HEK293 (cell line): ENCODE results near the gene PROX1.

Experiments
- EGR2 ChIP-seq: fragments of 450-650 bp; formaldehyde crosslinking; IDR thresholded peaks from 2 replicates; pipeline ENCODE4 v1.5.1; 2016; ENCODE audit warnings: low read depth, missing biosample characterization, missing genetic modification characterization
- GLIS1 ChIP-seq: fragments of 450-650 bp; formaldehyde crosslinking; IDR thresholded peaks from 2 replicates; pipeline ENCODE4 v1.5.1; 2016; ENCODE audit warnings: missing biosample characterization, missing genetic modification characterization
- KLF8 ChIP-seq: fragments of 450-650 bp; formaldehyde crosslinking; IDR thresholded peaks from 2 replicates; pipeline ENCODE4 v1.5.1; 2016; ENCODE audit warnings: missing biosample characterization, missing genetic modification characterization
- SCRT1 ChIP-seq: fragments of 450-650 bp; formaldehyde crosslinking; IDR thresholded peaks from 2 replicates; pipeline ENCODE4 v1.5.1; 2016; ENCODE audit warnings: missing biosample characterization, missing genetic modification characterization, borderline replicate concordance
- SCRT2 ChIP-seq: fragments of 450-650 bp; formaldehyde crosslinking; IDR thresholded peaks from 2 replicates; pipeline ENCODE4 v1.5.1; 2016; ENCODE audit warnings: missing biosample characterization, missing genetic modification characterization
- SETDB1 ChIP-seq: IDR thresholded peaks from one replicate; pipeline ENCODE4 v1.6.1; 2017; ENCODE audit warnings: mild to moderate bottlenecking, low read length, moderate library complexity, mixed read lengths; ENCODE audit not compliant: insufficient read length
- TRIM28 ChIP-seq: IDR thresholded peaks from 2 replicates; pipeline ENCODE4 v1.6.1; 2011; ENCODE audit warnings: low read length, control low read depth, borderline replicate concordance
- YY1 ChIP-seq: fragments of 450-650 bp; formaldehyde crosslinking; IDR thresholded peaks from 2 replicates; pipeline ENCODE4 v1.5.1; 2018; ENCODE audit warnings: missing biosample characterization, missing genetic modification characterization
- ZNF114 ChIP-seq: fragments of 450-650 bp; formaldehyde crosslinking; IDR thresholded peaks from 2 replicates; pipeline ENCODE4 v1.5.0; 2017; ENCODE audit warnings: missing biosample characterization, missing genetic modification characterization
- ZNF140 ChIP-seq: fragments of 450-650 bp; formaldehyde crosslinking; IDR thresholded peaks from 2 replicates; pipeline ENCODE4 v1.5.1; 2016; ENCODE audit warnings: missing biosample characterization, missing genetic modification characterization
- ZNF157 ChIP-seq: fragments of 450-650 bp; formaldehyde crosslinking; IDR thresholded peaks from 2 replicates; pipeline ENCODE4 v1.5.1; 2016; ENCODE audit warnings: missing biosample characterization, missing genetic modification characterization
- ZNF2 ChIP-seq: fragments of 450-650 bp; formaldehyde crosslinking; IDR thresholded peaks from 2 replicates; pipeline ENCODE4 v1.5.1; 2016; ENCODE audit warnings: missing biosample characterization, missing genetic modification characterization
- ZNF221 ChIP-seq: fragments of 450-650 bp; formaldehyde crosslinking; IDR thresholded peaks from 2 replicates; pipeline ENCODE4 v1.5.1; 2017; ENCODE audit warnings: missing biosample characterization, missing genetic modification characterization, borderline replicate concordance
- ZNF24 ChIP-seq: fragments of 450-650 bp; formaldehyde crosslinking; IDR thresholded peaks from 2 replicates; pipeline ENCODE4 v1.5.1; 2016; ENCODE audit warnings: missing biosample characterization, missing genetic modification characterization
- ZNF335 ChIP-seq: fragments of 450-650 bp; formaldehyde crosslinking; conservative IDR thresholded peaks from 2 replicates; pipeline ENCODE4 v1.5.1; 2016; ENCODE audit warnings: missing biosample characterization, missing genetic modification characterization
- ZNF37A ChIP-seq: fragments of 450-650 bp; IDR thresholded peaks from 2 replicates; pipeline ENCODE4 v1.5.1; 2018; ENCODE audit warnings: missing biosample characterization, missing genetic modification characterization
- ZNF654 ChIP-seq: fragments of 450-650 bp; formaldehyde crosslinking; IDR thresholded peaks from 2 replicates; pipeline ENCODE4 v1.5.1; 2016; ENCODE audit warnings: low read depth, missing biosample characterization, missing genetic modification characterization
- ZNF658 ChIP-seq: fragments of 450-650 bp; formaldehyde crosslinking; IDR thresholded peaks from 2 replicates; pipeline ENCODE4; 2016; ENCODE audit warnings: missing biosample characterization, missing genetic modification characterization
- ZNF670 ChIP-seq: fragments of 450-650 bp; formaldehyde crosslinking; IDR thresholded peaks from 2 replicates; pipeline ENCODE4 v1.5.1; 2016; ENCODE audit warnings: missing biosample characterization, missing genetic modification characterization, low read depth
- ZNF791 ChIP-seq: fragments of 450-650 bp; formaldehyde crosslinking; IDR thresholded peaks from 2 replicates; pipeline ENCODE4 v1.5.1; 2016; ENCODE audit warnings: missing biosample characterization, missing genetic modification characterization
- TF ChIP-seq, protein P1 (sequence below): fragments of 450-650 bp; formaldehyde crosslinking; IDR thresholded peaks from 2 replicates; pipeline ENCODE4 v1.5.1; 2016; ENCODE audit warnings: missing biosample characterization, missing genetic modification characterization
- TF ChIP-seq, protein P2 (sequence below): fragments of 450-650 bp; formaldehyde crosslinking; IDR thresholded peaks from 2 replicates; pipeline ENCODE4; 2016; ENCODE audit warnings: missing biosample characterization, missing genetic modification characterization
- TF ChIP-seq, protein P3 (sequence below): fragments of 450-650 bp; formaldehyde crosslinking; IDR thresholded peaks from 2 replicates; pipeline ENCODE4 v1.5.1; 2016; ENCODE audit warnings: missing biosample characterization, missing genetic modification characterization
- TF ChIP-seq, protein P4 (sequence below): fragments of 450-650 bp; formaldehyde crosslinking; IDR thresholded peaks from 2 replicates; pipeline ENCODE4 v1.5.1; 2016; ENCODE audit warnings: missing biosample characterization, missing genetic modification characterization
- TF ChIP-seq, protein P5 (sequence below): fragments of 450-650 bp; formaldehyde crosslinking; IDR thresholded peaks from 2 replicates; pipeline ENCODE4 v1.5.1; 2016; ENCODE audit warnings: missing biosample characterization, missing genetic modification characterization
- TF ChIP-seq, protein P6 (sequence below): fragments of 450-650 bp; formaldehyde crosslinking; IDR thresholded peaks from 2 replicates; pipeline ENCODE4 v1.5.1; 2016; ENCODE audit warnings: missing biosample characterization, missing genetic modification characterization
- TF ChIP-seq, protein P7 (sequence below): fragments of 450-650 bp; formaldehyde crosslinking; IDR thresholded peaks from 2 replicates; pipeline ENCODE4 v1.5.1; 2017; ENCODE audit warnings: missing biosample characterization, missing genetic modification characterization

The PROX1 gene

DNA sequence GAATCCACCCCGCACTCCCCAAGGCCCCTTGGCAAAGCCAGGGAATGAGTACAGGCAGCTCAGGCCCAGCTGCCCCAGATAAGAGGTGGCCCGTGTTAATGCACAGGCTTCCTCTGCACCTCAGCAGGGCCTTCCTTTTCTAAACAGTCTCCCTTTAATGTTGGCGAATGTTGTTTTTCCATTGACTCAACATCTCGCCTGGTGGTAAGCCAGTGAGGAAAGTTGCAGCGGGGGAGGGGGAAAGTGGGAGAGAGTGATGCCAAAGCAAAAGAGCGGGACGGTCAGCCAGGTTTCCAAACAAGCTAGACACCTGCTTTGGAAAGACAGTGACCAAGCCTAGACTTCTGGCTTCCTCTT lies 10.3 kb upstream of the PROX1 start (continued):
- TF ChIP-seq ZNF221 (tag by site-specific recombination) (no peak), ZNF37A (tag by site-specific recombination) (no peak), ZNF24 (no peak), ZNF2 (tag by site-specific recombination) (no peak), ZNF791 (no peak), SCRT2 (tag by site-specific recombination) (no peak), ZNF157 (tag by site-specific recombination) (no peak), SCRT1 (tag by site-specific recombination) (no peak), ZNF658 (tag by site-specific recombination) (no peak), YY1 (tag by site-specific recombination) (no peak), EGR2 (tag by site-specific recombination) (0 out of 2 replicates have a peak, but pooled peaks have one; percentile 4), TRIM28 (peak; percentile 46; the same call in 1 of the 2 replicates), KLF8 (tag by site-specific recombination) (no peak), GLIS1 (tag by site-specific recombination) (peak; percentile 31; the same call in 1 of the 2 replicates), ZNF670 (tag by site-specific recombination) (no peak), ZNF140 (tag by site-specific recombination) (no peak), ZNF114 (no peak), ZNF654 (no peak), ZNF335 (tag by site-specific recombination) (peak; percentile 65; the same call in 1 of the 2 replicates), SETDB1 (no peak)
- TF ChIP-seq, protein P1, sequence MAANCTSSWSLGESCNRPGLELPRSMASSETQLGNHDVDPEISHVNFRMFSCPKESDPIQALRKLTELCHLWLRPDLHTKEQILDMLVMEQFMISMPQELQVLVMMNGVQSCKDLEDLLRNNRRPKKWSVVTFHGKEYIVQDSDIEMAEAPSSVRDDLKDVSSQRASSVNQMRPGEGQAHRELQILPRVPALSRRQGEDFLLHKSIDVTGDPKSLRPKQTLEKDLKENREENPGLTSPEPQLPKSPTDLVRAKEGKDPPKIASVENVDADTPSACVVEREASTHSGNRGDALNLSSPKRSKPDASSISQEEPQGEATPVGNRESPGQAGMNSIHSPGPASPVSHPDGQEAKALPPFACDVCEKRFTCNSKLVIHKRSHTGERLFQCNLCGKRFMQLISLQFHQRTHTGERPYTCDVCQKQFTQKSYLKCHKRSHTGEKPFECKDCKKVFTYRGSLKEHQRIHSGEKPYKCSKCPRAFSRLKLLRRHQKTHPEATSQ: no peak
- TF ChIP-seq, protein P2, sequence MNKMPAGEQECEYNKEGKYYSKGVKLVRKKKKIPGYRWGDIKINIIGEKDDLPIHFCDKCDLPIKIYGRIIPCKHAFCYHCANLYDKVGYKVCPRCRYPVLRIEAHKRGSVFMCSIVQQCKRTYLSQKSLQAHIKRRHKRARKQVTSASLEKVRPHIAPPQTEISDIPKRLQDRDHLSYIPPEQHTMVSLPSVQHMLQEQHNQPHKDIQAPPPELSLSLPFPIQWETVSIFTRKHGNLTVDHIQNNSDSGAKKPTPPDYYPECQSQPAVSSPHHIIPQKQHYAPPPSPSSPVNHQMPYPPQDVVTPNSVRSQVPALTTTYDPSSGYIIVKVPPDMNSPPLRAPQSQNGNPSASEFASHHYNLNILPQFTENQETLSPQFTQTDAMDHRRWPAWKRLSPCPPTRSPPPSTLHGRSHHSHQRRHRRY (tag by site-specific recombination): no peak
- TF ChIP-seq, protein P3, sequence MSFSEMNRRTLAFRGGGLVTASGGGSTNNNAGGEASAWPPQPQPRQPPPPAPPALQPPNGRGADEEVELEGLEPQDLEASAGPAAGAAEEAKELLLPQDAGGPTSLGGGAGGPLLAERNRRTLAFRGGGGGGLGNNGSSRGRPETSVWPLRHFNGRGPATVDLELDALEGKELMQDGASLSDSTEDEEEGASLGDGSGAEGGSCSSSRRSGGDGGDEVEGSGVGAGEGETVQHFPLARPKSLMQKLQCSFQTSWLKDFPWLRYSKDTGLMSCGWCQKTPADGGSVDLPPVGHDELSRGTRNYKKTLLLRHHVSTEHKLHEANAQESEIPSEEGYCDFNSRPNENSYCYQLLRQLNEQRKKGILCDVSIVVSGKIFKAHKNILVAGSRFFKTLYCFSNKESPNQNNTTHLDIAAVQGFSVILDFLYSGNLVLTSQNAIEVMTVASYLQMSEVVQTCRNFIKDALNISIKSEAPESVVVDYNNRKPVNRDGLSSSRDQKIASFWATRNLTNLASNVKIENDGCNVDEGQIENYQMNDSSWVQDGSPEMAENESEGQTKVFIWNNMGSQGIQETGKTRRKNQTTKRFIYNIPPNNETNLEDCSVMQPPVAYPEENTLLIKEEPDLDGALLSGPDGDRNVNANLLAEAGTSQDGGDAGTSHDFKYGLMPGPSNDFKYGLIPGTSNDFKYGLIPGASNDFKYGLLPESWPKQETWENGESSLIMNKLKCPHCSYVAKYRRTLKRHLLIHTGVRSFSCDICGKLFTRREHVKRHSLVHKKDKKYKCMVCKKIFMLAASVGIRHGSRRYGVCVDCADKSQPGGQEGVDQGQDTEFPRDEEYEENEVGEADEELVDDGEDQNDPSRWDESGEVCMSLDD (tag by site-specific recombination): no peak
- TF ChIP-seq, protein P4, sequence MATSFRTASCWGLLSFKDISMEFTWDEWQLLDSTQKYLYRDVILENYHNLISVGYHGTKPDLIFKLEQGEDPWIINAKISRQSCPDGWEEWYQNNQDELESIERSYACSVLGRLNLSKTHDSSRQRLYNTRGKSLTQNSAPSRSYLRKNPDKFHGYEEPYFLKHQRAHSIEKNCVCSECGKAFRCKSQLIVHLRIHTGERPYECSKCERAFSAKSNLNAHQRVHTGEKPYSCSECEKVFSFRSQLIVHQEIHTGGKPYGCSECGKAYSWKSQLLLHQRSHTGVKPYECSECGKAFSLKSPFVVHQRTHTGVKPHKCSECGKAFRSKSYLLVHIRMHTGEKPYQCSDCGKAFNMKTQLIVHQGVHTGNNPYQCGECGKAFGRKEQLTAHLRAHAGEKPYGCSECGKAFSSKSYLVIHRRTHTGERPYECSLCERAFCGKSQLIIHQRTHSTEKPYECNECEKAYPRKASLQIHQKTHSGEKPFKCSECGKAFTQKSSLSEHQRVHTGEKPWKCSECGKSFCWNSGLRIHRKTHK (tag by site-specific recombination): no peak
- TF ChIP-seq, protein P5, sequence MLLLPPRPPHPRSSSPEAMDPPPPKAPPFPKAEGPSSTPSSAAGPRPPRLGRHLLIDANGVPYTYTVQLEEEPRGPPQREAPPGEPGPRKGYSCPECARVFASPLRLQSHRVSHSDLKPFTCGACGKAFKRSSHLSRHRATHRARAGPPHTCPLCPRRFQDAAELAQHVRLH (tag by site-specific recombination): no peak
- TF ChIP-seq, protein P6, sequence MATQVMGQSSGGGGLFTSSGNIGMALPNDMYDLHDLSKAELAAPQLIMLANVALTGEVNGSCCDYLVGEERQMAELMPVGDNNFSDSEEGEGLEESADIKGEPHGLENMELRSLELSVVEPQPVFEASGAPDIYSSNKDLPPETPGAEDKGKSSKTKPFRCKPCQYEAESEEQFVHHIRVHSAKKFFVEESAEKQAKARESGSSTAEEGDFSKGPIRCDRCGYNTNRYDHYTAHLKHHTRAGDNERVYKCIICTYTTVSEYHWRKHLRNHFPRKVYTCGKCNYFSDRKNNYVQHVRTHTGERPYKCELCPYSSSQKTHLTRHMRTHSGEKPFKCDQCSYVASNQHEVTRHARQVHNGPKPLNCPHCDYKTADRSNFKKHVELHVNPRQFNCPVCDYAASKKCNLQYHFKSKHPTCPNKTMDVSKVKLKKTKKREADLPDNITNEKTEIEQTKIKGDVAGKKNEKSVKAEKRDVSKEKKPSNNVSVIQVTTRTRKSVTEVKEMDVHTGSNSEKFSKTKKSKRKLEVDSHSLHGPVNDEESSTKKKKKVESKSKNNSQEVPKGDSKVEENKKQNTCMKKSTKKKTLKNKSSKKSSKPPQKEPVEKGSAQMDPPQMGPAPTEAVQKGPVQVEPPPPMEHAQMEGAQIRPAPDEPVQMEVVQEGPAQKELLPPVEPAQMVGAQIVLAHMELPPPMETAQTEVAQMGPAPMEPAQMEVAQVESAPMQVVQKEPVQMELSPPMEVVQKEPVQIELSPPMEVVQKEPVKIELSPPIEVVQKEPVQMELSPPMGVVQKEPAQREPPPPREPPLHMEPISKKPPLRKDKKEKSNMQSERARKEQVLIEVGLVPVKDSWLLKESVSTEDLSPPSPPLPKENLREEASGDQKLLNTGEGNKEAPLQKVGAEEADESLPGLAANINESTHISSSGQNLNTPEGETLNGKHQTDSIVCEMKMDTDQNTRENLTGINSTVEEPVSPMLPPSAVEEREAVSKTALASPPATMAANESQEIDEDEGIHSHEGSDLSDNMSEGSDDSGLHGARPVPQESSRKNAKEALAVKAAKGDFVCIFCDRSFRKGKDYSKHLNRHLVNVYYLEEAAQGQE (tag by site-specific recombination): no peak
- TF ChIP-seq, protein P7, sequence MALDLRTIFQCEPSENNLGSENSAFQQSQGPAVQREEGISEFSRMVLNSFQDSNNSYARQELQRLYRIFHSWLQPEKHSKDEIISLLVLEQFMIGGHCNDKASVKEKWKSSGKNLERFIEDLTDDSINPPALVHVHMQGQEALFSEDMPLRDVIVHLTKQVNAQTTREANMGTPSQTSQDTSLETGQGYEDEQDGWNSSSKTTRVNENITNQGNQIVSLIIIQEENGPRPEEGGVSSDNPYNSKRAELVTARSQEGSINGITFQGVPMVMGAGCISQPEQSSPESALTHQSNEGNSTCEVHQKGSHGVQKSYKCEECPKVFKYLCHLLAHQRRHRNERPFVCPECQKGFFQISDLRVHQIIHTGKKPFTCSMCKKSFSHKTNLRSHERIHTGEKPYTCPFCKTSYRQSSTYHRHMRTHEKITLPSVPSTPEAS (tag by site-specific recombination): no peak
